GM18505 (cell line): ENCODE data around the gene SLC27A1.
"Not testable (repeated sequence)": the region's sequence is repeated elsewhere in the genome, so short reads cannot be mapped to it uniquely, and the experiment has no call there.

ENCODE experiments used
- ATAC-seq: cut with Tn5 transposase; IDR thresholded peaks from one replicate; pipeline ENCODE4 v1.9.1; 2021; ENCODE audit not compliant: unreplicated experiment
- POLR2A ChIP-seq: IDR thresholded peaks from 4 replicates; pipeline ENCODE4 v1.6.1; 2011; ENCODE audit warnings: borderline replicate concordance; ENCODE audit not compliant: insufficient read depth, insufficient read length; ENCODE audit errors: extremely low read depth

SLC27A1 gene

GRCh38 chr19:17468302-17469091, 1.8 kb upstream of the SLC27A1 start:
- no peak for ATAC-seq
- TF ChIP-seq POLR2A = no peak

- no peak for ATAC-seq
- TF ChIP-seq POLR2A = no peak
These were observed 1.2 kb upstream of the SLC27A1 start for GRCh38 chr19:17469092-17469480.

GRCh38 chr19:17469481-17470067, 750 bp upstream of the SLC27A1 start:
- ATAC-seq = peak; percentile 44
- peak; percentile 4 for TF ChIP-seq POLR2A

- no peak for ATAC-seq
- no peak for TF ChIP-seq POLR2A
These were observed 1.2 kb downstream of the SLC27A1 start for GRCh38 chr19:17471410-17472125.

- no peak for ATAC-seq
- no peak for TF ChIP-seq POLR2A
These were observed 2.7 kb downstream of the SLC27A1 start for GRCh38 chr19:17473041-17473440.

- ATAC-seq = not testable (repeated sequence)
These were observed 4.8 kb downstream of the SLC27A1 start for GRCh38 chr19:17475011-17475540.

- ATAC-seq = no peak
- TF ChIP-seq POLR2A = no peak
These were observed 5.3 kb downstream of the SLC27A1 start for GRCh38 chr19:17475541-17476115.

- TF ChIP-seq POLR2A = no peak
- no peak for ATAC-seq
These were observed 9.0 kb downstream of the SLC27A1 start for GRCh38 chr19:17479325-17479791.

- ATAC-seq = no peak
- TF ChIP-seq POLR2A = no peak
These were observed 11.7 kb downstream of the SLC27A1 start for GRCh38 chr19:17481986-17482385.

- no peak for TF ChIP-seq POLR2A
These were observed 12.7 kb downstream of the SLC27A1 start for GRCh38 chr19:17482877-17483604.

GRCh38 chr19:17483605-17484002, 13.3 kb downstream of the SLC27A1 start:
- no peak for ATAC-seq
- no peak for TF ChIP-seq POLR2A

More at GRCh38 chr19:17482877-17483604, 12.7 kb downstream of the SLC27A1 start:
- no peak for ATAC-seq

GRCh38 chr19:17484520-17485185, 14.3 kb downstream of the SLC27A1 start:
- no peak for TF ChIP-seq POLR2A
- ATAC-seq = no peak

- no peak for TF ChIP-seq POLR2A
- no peak for ATAC-seq
These were observed 16.4 kb downstream of the SLC27A1 start for GRCh38 chr19:17486545-17487240.
